Measurements from ENCODE around the gene AFG1L.
"Not testable (repeated sequence)": the region's sequence is repeated elsewhere in the genome, so short reads cannot be mapped to it uniquely, and the experiment has no call there.

DNA sequence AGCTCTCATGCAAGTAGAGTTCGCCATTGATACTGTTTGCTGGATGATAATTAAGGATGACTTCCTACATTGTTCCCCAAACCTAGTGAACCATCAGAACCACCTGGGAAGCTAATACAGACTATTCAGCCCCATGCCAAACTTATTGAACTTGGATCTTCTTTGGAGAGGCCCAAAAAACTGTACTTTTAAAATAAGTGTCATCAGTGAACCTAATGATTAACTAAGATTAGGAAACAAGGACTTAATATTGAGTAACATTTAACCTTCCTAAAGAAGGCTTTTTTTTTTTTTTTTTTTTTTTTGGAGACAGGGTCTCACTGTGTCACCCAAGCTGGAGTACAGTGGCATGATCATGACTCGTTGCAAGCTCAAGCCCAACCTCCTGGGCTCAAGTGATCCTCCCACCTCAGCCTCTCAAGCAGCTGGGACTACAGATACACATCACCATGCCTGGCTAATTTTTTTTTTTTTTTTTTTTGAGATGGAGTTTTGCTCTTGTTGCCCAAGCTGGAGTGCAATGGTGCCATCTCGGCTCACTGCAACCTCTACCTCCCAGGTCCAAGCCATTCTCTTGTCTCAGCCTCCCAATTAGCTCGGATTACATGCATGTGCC, 241.2 kb downstream of the AFG1L start:
- TF ChIP-seq, protein P1, sequence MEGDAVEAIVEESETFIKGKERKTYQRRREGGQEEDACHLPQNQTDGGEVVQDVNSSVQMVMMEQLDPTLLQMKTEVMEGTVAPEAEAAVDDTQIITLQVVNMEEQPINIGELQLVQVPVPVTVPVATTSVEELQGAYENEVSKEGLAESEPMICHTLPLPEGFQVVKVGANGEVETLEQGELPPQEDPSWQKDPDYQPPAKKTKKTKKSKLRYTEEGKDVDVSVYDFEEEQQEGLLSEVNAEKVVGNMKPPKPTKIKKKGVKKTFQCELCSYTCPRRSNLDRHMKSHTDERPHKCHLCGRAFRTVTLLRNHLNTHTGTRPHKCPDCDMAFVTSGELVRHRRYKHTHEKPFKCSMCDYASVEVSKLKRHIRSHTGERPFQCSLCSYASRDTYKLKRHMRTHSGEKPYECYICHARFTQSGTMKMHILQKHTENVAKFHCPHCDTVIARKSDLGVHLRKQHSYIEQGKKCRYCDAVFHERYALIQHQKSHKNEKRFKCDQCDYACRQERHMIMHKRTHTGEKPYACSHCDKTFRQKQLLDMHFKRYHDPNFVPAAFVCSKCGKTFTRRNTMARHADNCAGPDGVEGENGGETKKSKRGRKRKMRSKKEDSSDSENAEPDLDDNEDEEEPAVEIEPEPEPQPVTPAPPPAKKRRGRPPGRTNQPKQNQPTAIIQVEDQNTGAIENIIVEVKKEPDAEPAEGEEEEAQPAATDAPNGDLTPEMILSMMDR (IDR thresholded peaks at IDR 0.05), result not testable (repeated sequence)
- TF ChIP-seq POLR2A (IDR thresholded peaks at IDR 0.05), result not testable (repeated sequence)
